ENCODE results near the gene RALGPS1.

Gene RALGPS1

GRCh38 chr9:127267793-127268525, 353.4 kb downstream of the RALGPS1 start:
- no peak for DNase-seq

- no peak for DNase-seq
Observed at GRCh38 chr9:127269449-127269848, 354.9 kb downstream of the RALGPS1 start.

Measured in suppressor macrophage treated with lipopolysaccharide for 1 hour (primary cell).